ENCODE data around the gene BBOX1.
"Not testable (repeated sequence)": the region's sequence is repeated elsewhere in the genome, so short reads cannot be mapped to it uniquely, and the experiment has no call there.

The BBOX1 gene

GRCh38 chr11:27083782-27084181 is 43.2 kb downstream of the BBOX1 start:
- DNase-seq (ENCODE audit: low read depth, low spot score), result no peak

- peak; percentile 37 for DNase-seq (ENCODE audit: low read depth, low spot score)
Measured at GRCh38 chr11:27084518-27084917, 43.9 kb downstream of the BBOX1 start.

- no peak for DNase-seq (ENCODE audit: low read depth, low spot score)
Measured at GRCh38 chr11:27085111-27085510, 44.5 kb downstream of the BBOX1 start.

GRCh38 chr11:27085605-27086004 is 45.0 kb downstream of the BBOX1 start:
- DNase-seq (ENCODE audit: low read depth, low spot score), result peak; percentile 22

GRCh38 chr11:27087432-27087831 is 46.8 kb downstream of the BBOX1 start:
- DNase-seq (ENCODE audit: low read depth, low spot score), result no peak

GRCh38 chr11:27088353-27088752 is 47.7 kb downstream of the BBOX1 start:
- DNase-seq (ENCODE audit: low read depth, low spot score), result no peak

GRCh38 chr11:27089746-27090145 is 49.1 kb downstream of the BBOX1 start:
- DNase-seq (ENCODE audit: low read depth, low spot score), result no peak

GRCh38 chr11:27090357-27090948 is 49.8 kb downstream of the BBOX1 start:
- not testable (repeated sequence) for DNase-seq (ENCODE audit: low read depth, low spot score)

- DNase-seq (ENCODE audit: low read depth, low spot score), result no peak
Measured at GRCh38 chr11:27094120-27094519, 53.5 kb downstream of the BBOX1 start.

GRCh38 chr11:27095059-27095458 is 54.4 kb downstream of the BBOX1 start:
- DNase-seq (ENCODE audit: low read depth, low spot score), result no peak

- no peak for DNase-seq (ENCODE audit: low read depth, low spot score)
Measured at GRCh38 chr11:27095887-27096286, 55.3 kb downstream of the BBOX1 start.

- DNase-seq (ENCODE audit: low read depth, low spot score), result no peak
Measured at GRCh38 chr11:27097551-27097950, 56.9 kb downstream of the BBOX1 start.

GRCh38 chr11:27100534-27100933 is 59.9 kb downstream of the BBOX1 start:
- DNase-seq (ENCODE audit: low read depth, low spot score), result no peak

GRCh38 chr11:27107548-27107947 is 66.9 kb downstream of the BBOX1 start:
- no peak for DNase-seq (ENCODE audit: low read depth, low spot score)

GRCh38 chr11:27108809-27109208 is 68.2 kb downstream of the BBOX1 start:
- DNase-seq (ENCODE audit: low read depth, low spot score), result no peak

- DNase-seq (ENCODE audit: low read depth, low spot score), result no peak
Measured at GRCh38 chr11:27111896-27112295, 71.3 kb downstream of the BBOX1 start.

GRCh38 chr11:27112946-27113345 is 72.3 kb downstream of the BBOX1 start:
- no peak for DNase-seq (ENCODE audit: low read depth, low spot score)

- DNase-seq (ENCODE audit: low read depth, low spot score), result no peak
Measured at GRCh38 chr11:27115051-27115650, 74.5 kb downstream of the BBOX1 start.

- DNase-seq (ENCODE audit: low read depth, low spot score), result peak; percentile 58
Measured at GRCh38 chr11:27116684-27117083, 76.1 kb downstream of the BBOX1 start.

- no peak for DNase-seq (ENCODE audit: low read depth, low spot score)
Measured at GRCh38 chr11:27118371-27118770, 77.8 kb downstream of the BBOX1 start.

GRCh38 chr11:27118949-27119348 is 78.3 kb downstream of the BBOX1 start:
- DNase-seq (ENCODE audit: low read depth, low spot score), result no peak

GRCh38 chr11:27119396-27119795 is 78.8 kb downstream of the BBOX1 start:
- DNase-seq (ENCODE audit: low read depth, low spot score), result no peak

- no peak for DNase-seq (ENCODE audit: low read depth, low spot score)
Measured at GRCh38 chr11:27120211-27120610, 79.6 kb downstream of the BBOX1 start.

- no peak for DNase-seq (ENCODE audit: low read depth, low spot score)
Measured at GRCh38 chr11:27122001-27122400, 81.4 kb downstream of the BBOX1 start.

All from astrocyte of the hippocampus (primary cell).